ENCODE data around the gene TRHDE. TPM values are rescaled to one million over a fixed set of nuclear protein-coding genes. Genes with fewer than 3 reads are reported as not detected.

Gene TRHDE
- total RNA-seq, 1 experiment from 2014 or later, result 16.5 TPM

GRCh38 chr12:72276181-72276805 lies 4.1 kb downstream of the TRHDE start:
- Histone ChIP-seq H2AFZ (ENCODE audit: low read length) (peak overlapping the region; percentile 19), H3K79me2 (ENCODE audit: low read length) (peaks cover 100% of the 10 kb centered on the region), H3K27me3 (ENCODE audit: low read length) (no peaks in the 10 kb centered on the region), H3K4me2 (ENCODE audit: low read length) (peak overlapping the region; percentile 82), H3K9me3 (ENCODE audit: low read length) (no peaks in the 10 kb centered on the region), H3K36me3 (ENCODE audit: low read depth, low read length) (no peaks in the 10 kb centered on the region), H4K20me1 (ENCODE audit: low read length) (no peaks in the 10 kb centered on the region), H3K9me2 (replicated peaks; ENCODE audit: low read length) (no peaks in the 10 kb centered on the region), H3K27ac (ENCODE audit: low read length) (peak overlapping the region; percentile 86), H3F3A (ENCODE audit: low read length, unreplicated experiment) (no peaks in the 10 kb centered on the region), H3K4me1 (ENCODE audit: insufficient read depth, low read length) (peaks cover 63% of the 10 kb centered on the region), H3K4me3 (ENCODE audit: low read length) (peak overlapping the region; percentile 98), H3K9ac (ENCODE audit: low read length) (peak overlapping the region; percentile 79)
- ATAC-seq, result no peak
- no TSS peak for BruUV-seq (replicated peaks)
- TF ChIP-seq EZH2phosphoT487 (IDR thresholded peaks at IDR 0.05; ENCODE audit: borderline replicate concordance, low read length) (no peak), CTCF (conservative IDR thresholded peaks at IDR 0.05; ENCODE audit: low read depth, low read length) (no peak), EZH2 (IDR thresholded peaks at IDR 0.05; ENCODE audit: low read length, unreplicated experiment) (no peak)
- CTCF ChIA-PET, result no interaction called here
- DNase-seq, result peak; percentile 67
- intact Hi-C loops (cut with micrococcal nuclease), result no loop called here
- POLR2A ChIA-PET (ENCODE audit: unreplicated experiment), result interaction anchor here (0.6 kb wide), 2 partner anchors 10 to 1299 kb away, joined by 3 to 5 read pairs; no protein-coding TSS in a partner anchor

GRCh38 chr12:72277415-72277814 lies 5.2 kb downstream of the TRHDE start:
- Histone ChIP-seq H3K9ac (ENCODE audit: low read length) (peak overlapping the region; percentile 79), H2AFZ (ENCODE audit: low read length) (peak overlapping the region; percentile 19), H3K4me2 (ENCODE audit: low read length) (peak overlapping the region; percentile 82), H3K9me3 (ENCODE audit: low read length) (no peaks in the 10 kb centered on the region), H3K79me2 (ENCODE audit: low read length) (peaks cover 99% of the 10 kb centered on the region), H3K36me3 (ENCODE audit: low read depth, low read length) (no peaks in the 10 kb centered on the region), H3F3A (ENCODE audit: low read length, unreplicated experiment) (no peaks in the 10 kb centered on the region), H3K27me3 (ENCODE audit: low read length) (no peaks in the 10 kb centered on the region), H3K9me2 (replicated peaks; ENCODE audit: low read length) (no peaks in the 10 kb centered on the region), H3K4me1 (ENCODE audit: insufficient read depth, low read length) (peaks cover 72% of the 10 kb centered on the region), H3K4me3 (ENCODE audit: low read length) (peak overlapping the region; percentile 98), H3K27ac (ENCODE audit: low read length) (peak overlapping the region; percentile 86), H4K20me1 (ENCODE audit: low read length) (no peaks in the 10 kb centered on the region)
- peak; percentile 78 for DNase-seq
- POLR2A ChIA-PET (ENCODE audit: unreplicated experiment), result interaction anchor here (0.5 to 0.7 kb wide), 2 partner anchors 19 to 1154 kb away, joined by 3 read pairs; no protein-coding TSS in a partner anchor
- TF ChIP-seq EZH2 (IDR thresholded peaks at IDR 0.05; ENCODE audit: low read length, unreplicated experiment) (no peak), CTCF (conservative IDR thresholded peaks at IDR 0.05; ENCODE audit: low read depth, low read length) (no peak), EZH2phosphoT487 (IDR thresholded peaks at IDR 0.05; ENCODE audit: borderline replicate concordance, low read length) (no peak)
- CTCF ChIA-PET, result interaction anchor here (0.6 to 1.1 kb wide), 3 partner anchors 10 to 19 kb away, joined by 3 to 5 read pairs (median 5); no protein-coding TSS in a partner anchor
- BruUV-seq (replicated peaks), result no TSS peak
- intact Hi-C loops (cut with micrococcal nuclease), result no loop called here
- peak; percentile 10 for ATAC-seq

- Histone ChIP-seq H3K9ac (ENCODE audit: low read length) (no peak overlapping the region), H3F3A (ENCODE audit: low read length, unreplicated experiment) (no peaks in the 10 kb centered on the region), H3K4me1 (ENCODE audit: insufficient read depth, low read length) (peaks cover 75% of the 10 kb centered on the region), H3K27me3 (ENCODE audit: low read length) (no peaks in the 10 kb centered on the region), H3K9me3 (ENCODE audit: low read length) (no peaks in the 10 kb centered on the region), H4K20me1 (ENCODE audit: low read length) (no peaks in the 10 kb centered on the region), H3K79me2 (ENCODE audit: low read length) (peaks cover 96% of the 10 kb centered on the region), H3K9me2 (replicated peaks; ENCODE audit: low read length) (no peaks in the 10 kb centered on the region), H3K4me2 (ENCODE audit: low read length) (peak overlapping the region; percentile 82; the same call in 1 of the 2 replicates), H3K27ac (ENCODE audit: low read length) (no peak overlapping the region), H2AFZ (ENCODE audit: low read length) (no peak overlapping the region), H3K4me3 (ENCODE audit: low read length) (no peak overlapping the region), H3K36me3 (ENCODE audit: low read depth, low read length) (no peaks in the 10 kb centered on the region)
- TF ChIP-seq CTCF (conservative IDR thresholded peaks at IDR 0.05; ENCODE audit: low read depth, low read length), result no peak
- TF ChIP-seq EZH2 (IDR thresholded peaks at IDR 0.05; ENCODE audit: low read length, unreplicated experiment), result no peak
- TF ChIP-seq EZH2phosphoT487 (IDR thresholded peaks at IDR 0.05; ENCODE audit: borderline replicate concordance, low read length), result no peak
- no TSS peak for BruUV-seq (replicated peaks)
- intact Hi-C loops (cut with micrococcal nuclease), result no loop called here
- ChIA-PET POLR2A (ENCODE audit: unreplicated experiment) (no interaction called here), CTCF (no interaction called here)
- ATAC-seq (no peak), DNase-seq (no peak)
These were observed 6.7 kb downstream of the TRHDE start for GRCh38 chr12:72278894-72279293.
